Fibroblast of lung (primary cell): ENCODE measurements around the gene WDR59. TPM values are rescaled to one million over a fixed set of nuclear protein-coding genes. Genes with fewer than 3 reads are reported as not detected.

Experiments
- DNase-seq, 2 donors: peaks; one replicate each; pipeline versions ENCODE4 v3.0.0 to v3.0.0-alpha.2; 2010; ENCODE audit warnings: low read depth in 2 of 2
- H2AFZ ChIP-seq: 2 replicates; pipeline ENCODE4 v1.5.1; 2012; ENCODE audit warnings: low read length, control low read depth, inconsistent platforms
- H3K27ac ChIP-seq: 2 replicates; pipeline ENCODE4 v1.5.1; 2011; ENCODE audit warnings: low read length, control low read depth; ENCODE audit not compliant: insufficient read depth
- H3K27me3 ChIP-seq: 2 replicates; pipeline ENCODE4 v1.5.1; 2011; ENCODE audit warnings: mild to moderate bottlenecking, low read length; ENCODE audit not compliant: control insufficient read depth, insufficient read depth
- H3K36me3 ChIP-seq: 2 replicates; pipeline ENCODE4 v1.5.1; 2011; ENCODE audit warnings: low read length; ENCODE audit not compliant: control insufficient read depth, insufficient read depth
- H3K4me1 ChIP-seq: 2 replicates; pipeline ENCODE4 v1.5.1; 2011; ENCODE audit warnings: low read length; ENCODE audit not compliant: control insufficient read depth, insufficient read depth; ENCODE audit errors: extremely low read depth
- H3K4me2 ChIP-seq: 2 replicates; pipeline ENCODE4 v1.5.1; 2011; ENCODE audit warnings: low read length, control low read depth; ENCODE audit not compliant: insufficient read depth; ENCODE audit errors: extremely low read depth
- H3K4me3 ChIP-seq, 4 experiments: fragments of 200-600 bp in 1 of 4; sonication (generic) in 1 of 4; replicated peaks in 1 of 4; 2 replicates each; pipeline ENCODE4 v1.5.1; 2011 to 2016; ENCODE audit warnings: low read length in 4 of 4, low read depth in 3 of 4, mild to moderate bottlenecking in 3 of 4, control low read depth in 2 of 4, inconsistent platforms in 1 of 4, mixed read lengths in 1 of 4; ENCODE audit not compliant: insufficient read depth in 1 of 4; ENCODE audit errors: control extremely low read depth in 1 of 4
- H3K79me2 ChIP-seq: 2 replicates; pipeline ENCODE4 v1.5.1; 2012; ENCODE audit warnings: mild to moderate bottlenecking, low read length, inconsistent platforms; ENCODE audit not compliant: control insufficient read depth, insufficient read depth
- H3K9ac ChIP-seq: 2 replicates; pipeline ENCODE4 v1.5.1; 2011; ENCODE audit warnings: mild to moderate bottlenecking, low read length, control low read depth; ENCODE audit not compliant: insufficient read depth
- H3K9me3 ChIP-seq: 2 replicates; pipeline ENCODE4 v1.5.1; 2012; ENCODE audit warnings: low read depth, low read length; ENCODE audit not compliant: control insufficient read depth, insufficient read depth
- H4K20me1 ChIP-seq: 2 replicates; pipeline ENCODE4 v1.5.1; 2011; ENCODE audit warnings: low read length; ENCODE audit not compliant: control insufficient read depth, insufficient read depth; ENCODE audit errors: extremely low read depth
- CTCF ChIP-seq, 2 donors: IDR thresholded peaks in 1 of 2; conservative IDR thresholded peaks in 1 of 2; 1 replicate in 1 of 2; 2 replicates in 1 of 2; pipeline ENCODE4 v1.5.1; 2011 to 2012; ENCODE audit warnings: low read length in 2 of 2, control low read depth in 1 of 2, inconsistent platforms in 1 of 2, low read depth in 1 of 2, mild to moderate bottlenecking in 1 of 2
- EZH2 ChIP-seq: IDR thresholded peaks from 2 replicates; pipeline ENCODE4 v1.5.1; 2012; ENCODE audit warnings: low read length, control low read depth, mild to moderate bottlenecking; ENCODE audit errors: missing control alignments
- polyA plus RNA-seq, 2 donors: library from polyadenylated mRNA; depleted of rRNA in 1 of 2; stranded (reverse) in 1 of 2; unstranded in 1 of 2; fragments of >200 nt; gene quantifications; 2 replicates each; pipeline ENCODE4 v1.2.1, GENCODE V29; 2011 to 2012; ENCODE audit warnings: missing spikeins in 1 of 2
- total RNA-seq: library from RNA; depleted of rRNA; stranded (reverse); fragments of >200 nt; gene quantifications from 2 replicates; pipeline ENCODE4 v1.2.1, GENCODE V29; 2014

WDR59 gene
- total and polyA plus RNA-seq, 2 donors (not counting 1 experiment from before 2014, with no cell fraction given), result 16.0 to 30.2 TPM

DNA sequence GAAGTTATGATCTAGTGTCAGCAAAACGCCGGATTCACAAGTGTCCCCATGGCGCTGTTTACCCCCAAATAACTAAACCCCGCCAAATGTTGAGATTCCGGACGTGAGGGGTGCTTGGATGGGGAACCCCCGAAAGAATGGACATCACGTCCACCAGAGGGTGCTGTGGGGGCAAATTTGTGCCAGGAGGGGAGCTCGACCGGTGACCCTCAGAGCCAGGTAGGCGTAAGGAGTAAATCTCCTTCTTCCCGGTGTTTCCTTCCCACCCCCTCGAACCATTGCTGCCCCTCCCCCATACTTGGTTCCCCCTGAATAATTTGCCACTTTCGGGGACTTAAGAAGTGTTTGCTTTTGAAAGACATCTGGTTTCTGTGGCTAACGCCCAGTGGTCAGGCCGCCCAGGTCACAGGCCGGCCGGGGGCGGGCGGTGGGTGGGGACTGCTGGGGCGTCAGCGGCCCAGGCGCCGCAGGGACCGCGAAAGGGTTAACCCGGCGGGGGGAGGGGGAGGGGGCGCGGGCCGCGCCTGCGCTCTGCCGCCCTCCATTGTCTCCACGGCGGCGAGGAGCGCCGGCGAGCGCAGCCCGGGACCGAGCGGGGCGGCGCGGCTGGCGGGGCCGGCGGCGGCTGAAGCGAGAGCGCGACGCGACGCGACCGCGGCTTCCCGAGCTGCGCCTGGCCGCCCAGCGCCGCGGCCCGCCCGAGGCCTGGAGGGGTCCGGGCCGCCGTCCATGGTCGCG, 13.7 kb upstream of the WDR59 start, which contains the start of gene ZNRF1:
ZNRF1 (plus strand) TSS at position 544 of the 738 bp plus-strand sequence. CDS start 648 bp downstream, outside the sequence.
- Histone ChIP-seq H3K4me2 (peak within 1 kb of the TSS; percentile 89), H3K9me3 (no peaks in the 10 kb centered on the region)
- peak; percentile 70 to 90 for DNase-seq

GRCh38 chr16:74997042-74997491, 12.1 kb upstream of the WDR59 start:
- no peak overlapping the region for H3K9ac ChIP-seq
- peaks cover 22% of the 10 kb centered on the region for H3K79me2 ChIP-seq
- no peak for DNase-seq
- no peak overlapping the region for H2AFZ ChIP-seq
- no peaks in the 10 kb centered on the region for H3K36me3 ChIP-seq
- TF ChIP-seq EZH2 (no peak), CTCF (conservative IDR thresholded peaks at IDR 0.05 in 1 of 2, IDR thresholded peaks at IDR 0.05 in 1 of 2; ENCODE audit: low read depth in 1 of 2, low read length in 2 of 2) (no peak)
- H3K9me3 ChIP-seq, result no peaks in the 10 kb centered on the region
- no peak overlapping the region for H3K4me3 ChIP-seq
- peaks cover 2% of the 10 kb centered on the region for H3K27me3 ChIP-seq
- H3K27ac ChIP-seq, result no peak overlapping the region
- H3K4me1 ChIP-seq, result peaks cover 5% of the 10 kb centered on the region
- no peak overlapping the region for H3K4me2 ChIP-seq
- H4K20me1 ChIP-seq, result no peaks in the 10 kb centered on the region

More for the DNA sequence above, 13.7 kb upstream of the WDR59 start, which contains the start of gene ZNRF1:
- Histone ChIP-seq H2AFZ (no peak within 1 kb of the TSS), H3K27ac (peak within 1 kb of the TSS; percentile 55), H4K20me1 (no peaks in the 10 kb centered on the region), H3K27me3 (peaks cover under 1% of the 10 kb centered on the region), H3K79me2 (peaks cover 35% of the 10 kb centered on the region), H3K36me3 (no peaks in the 10 kb centered on the region), H3K9ac (peak within 1 kb of the TSS; percentile 71), H3K4me1 (peaks cover 8% of the 10 kb centered on the region), H3K4me3 (peak within 1 kb of the TSS; percentile 66 to 86 (median 78))
- TF ChIP-seq CTCF (conservative IDR thresholded peaks at IDR 0.05 in 1 of 2, IDR thresholded peaks at IDR 0.05 in 1 of 2; ENCODE audit: low read depth in 1 of 2, low read length in 2 of 2), result peak; percentile 78 to 83
- no peak for TF ChIP-seq EZH2

GRCh38 chr16:74995986-74996385, 11.1 kb upstream of the WDR59 start:
- no peak for TF ChIP-seq CTCF (conservative IDR thresholded peaks at IDR 0.05 in 1 of 2, IDR thresholded peaks at IDR 0.05 in 1 of 2; ENCODE audit: low read depth in 1 of 2, low read length in 2 of 2)
- TF ChIP-seq EZH2, result no peak
- Histone ChIP-seq H3K4me2 (no peak overlapping the region), H3K79me2 (peaks cover 14% of the 10 kb centered on the region), H3K4me1 (peaks cover 2% of the 10 kb centered on the region), H3K36me3 (no peaks in the 10 kb centered on the region), H3K4me3 (no peak overlapping the region), H3K27ac (no peak overlapping the region), H3K9me3 (no peaks in the 10 kb centered on the region), H3K9ac (no peak overlapping the region), H2AFZ (no peak overlapping the region), H4K20me1 (no peaks in the 10 kb centered on the region), H3K27me3 (peaks cover 2% of the 10 kb centered on the region)
- no peak for DNase-seq
